Neural cell (in vitro differentiated cells): ENCODE measurements around the gene FRMPD4. TPM values are rescaled to one million over a fixed set of nuclear protein-coding genes. Genes with fewer than 3 reads are reported as not detected.

Source experiments
- H2AFZ ChIP-seq: fragments of 200-600, 300-800 bp; sonication (generic), shearing (Covaris generic); 2 replicates; pipeline ENCODE4 v1.6.0; 2014; ENCODE audit warnings: low read depth, mild to moderate bottlenecking, antibody characterized with exemption, low read length, moderate library complexity
- H3F3A ChIP-seq: fragments of 200-600 bp; shearing (Covaris generic); 2 replicates; pipeline ENCODE4 v1.6.1; 2016; ENCODE audit warnings: mild to moderate bottlenecking, moderate library complexity, mixed read lengths, antibody characterized with exemption, low read length; ENCODE audit not compliant: insufficient read depth, poor library complexity, severe bottlenecking
- H3K27ac ChIP-seq: fragments of 200-600, 300-800 bp; sonication (generic), shearing (Covaris generic); 2 replicates; pipeline ENCODE4 v1.5.1; 2014; ENCODE audit warnings: mild to moderate bottlenecking, low read length, moderate library complexity
- H3K27me3 ChIP-seq: fragments of 300-800, 200-600 bp; sonication (generic), shearing (Covaris generic); 2 replicates; pipeline ENCODE4 v1.6.0; 2014; ENCODE audit warnings: mild to moderate bottlenecking, low read depth, low read length, moderate library complexity; ENCODE audit not compliant: insufficient read depth
- H3K36me3 ChIP-seq: fragments of 300-800, 200-600 bp; sonication (generic), shearing (Covaris generic); 2 replicates; pipeline ENCODE4 v1.5.1; 2014; ENCODE audit warnings: mild to moderate bottlenecking, antibody characterized with exemption, low read length, moderate library complexity; ENCODE audit not compliant: insufficient read depth
- H3K4me2 ChIP-seq: fragments of 300-800, 200-600 bp; sonication (generic), shearing (Covaris generic); 2 replicates; pipeline ENCODE4 v1.6.0; 2014; ENCODE audit warnings: mild to moderate bottlenecking, low read length
- H3K4me3 ChIP-seq: fragments of 300-800, 200-600 bp; sonication (generic), shearing (Covaris generic); 2 replicates; pipeline ENCODE4 v1.5.1; 2014; ENCODE audit warnings: mild to moderate bottlenecking, low read length, moderate library complexity
- H3K79me2 ChIP-seq: fragments of 200-600 bp; shearing (Covaris generic); replicated peaks from 2 replicates; pipeline ENCODE4 v1.6.0; 2014; ENCODE audit warnings: mild to moderate bottlenecking, low read length, moderate library complexity; ENCODE audit not compliant: insufficient read depth
- H3K9ac ChIP-seq: fragments of 300-800, 200-600 bp; sonication (generic), shearing (Covaris generic); 2 replicates; pipeline ENCODE4 v1.6.1; 2016; ENCODE audit warnings: mild to moderate bottlenecking, low read length, mixed read lengths
- H3K9me2 ChIP-seq: fragments of 200-600 bp; shearing (Covaris generic); 2 replicates; pipeline ENCODE4 v1.6.1; 2016; ENCODE audit warnings: mild to moderate bottlenecking, low read length, mixed read lengths; ENCODE audit not compliant: insufficient read depth
- H3K9me3 ChIP-seq: fragments of 200-600, 300-800 bp; sonication (generic), shearing (Covaris generic); 2 replicates; pipeline ENCODE4 v1.6.1; 2016; ENCODE audit warnings: mild to moderate bottlenecking, mixed run types, low read length, moderate library complexity, mixed read lengths
- H4K20me1 ChIP-seq: fragments of 200-600 bp; shearing (Covaris generic); 2 replicates; pipeline ENCODE4 v1.6.1; 2016; ENCODE audit warnings: mild to moderate bottlenecking, mixed run types; ENCODE audit not compliant: insufficient read depth
- EP300 ChIP-seq: fragments of 450-650 bp; conservative IDR thresholded peaks from 2 replicates; pipeline ENCODE4 v1.6.1; 2014; ENCODE audit warnings: antibody characterized with exemption, mild to moderate bottlenecking, moderate library complexity; ENCODE audit not compliant: poor library complexity, severe bottlenecking
- EZH2 ChIP-seq: fragments of 200-600, 300-800 bp; shearing (Covaris generic), sonication (generic); IDR thresholded peaks from 2 replicates; pipeline ENCODE4 v1.6.1; 2014; ENCODE audit warnings: antibody characterized with exemption, low read length, borderline replicate concordance, mild to moderate bottlenecking; ENCODE audit not compliant: insufficient read depth, poor library complexity, severe bottlenecking
- MXI1 ChIP-seq: fragments of 450-650 bp; conservative IDR thresholded peaks from 2 replicates; pipeline ENCODE4 v1.6.1; 2014; ENCODE audit warnings: antibody characterized with exemption, mild to moderate bottlenecking; ENCODE audit not compliant: poor library complexity, severe bottlenecking
- POLR2AphosphoS5 ChIP-seq: IDR thresholded peaks from 2 replicates; pipeline ENCODE4 v1.6.1; 2012
- RAD21 ChIP-seq: fragments of 450-650 bp; conservative IDR thresholded peaks from 2 replicates; pipeline ENCODE4 v1.6.1; 2014; ENCODE audit warnings: antibody characterized with exemption, mild to moderate bottlenecking, moderate library complexity
- SMC3 ChIP-seq: fragments of 450-650 bp; conservative IDR thresholded peaks from 2 replicates; pipeline ENCODE4 v1.6.1; 2014; ENCODE audit warnings: antibody characterized with exemption, mild to moderate bottlenecking, moderate library complexity; ENCODE audit not compliant: poor library complexity
- TAF1 ChIP-seq: IDR thresholded peaks from 2 replicates; pipeline ENCODE4 v1.6.1; 2012; ENCODE audit warnings: low read depth
- polyA plus RNA-seq: library from polyadenylated mRNA; depleted of rRNA; stranded (reverse); fragments of >200 nt; gene quantifications from 2 replicates; pipeline ENCODE4 v1.2.3, GENCODE V29; 2014
- TF ChIP-seq, protein P1 (sequence below): IDR thresholded peaks from 2 replicates; pipeline ENCODE4 v1.6.1; 2012; ENCODE audit warnings: borderline replicate concordance
- TF ChIP-seq, protein P2 (sequence below): fragments of 450-650 bp; IDR thresholded peaks from 2 replicates; pipeline ENCODE4 v1.5.1; 2014; ENCODE audit warnings: antibody characterized with exemption, mild to moderate bottlenecking, moderate library complexity; ENCODE audit not compliant: poor library complexity, severe bottlenecking

FRMPD4 gene
- polyA plus RNA-seq, 1 donor from 2014 or later, result 1.2 TPM

GRCh38 chrX:12304261-12304660, 166.0 kb downstream of the FRMPD4 start:
- H3K9me2 ChIP-seq, result no peaks in the 10 kb centered on the region
- H3K27ac ChIP-seq, result no peak overlapping the region
- no peaks in the 10 kb centered on the region for H3K9me3 ChIP-seq
- no peaks in the 10 kb centered on the region for H3F3A ChIP-seq
- TF ChIP-seq, protein P1, sequence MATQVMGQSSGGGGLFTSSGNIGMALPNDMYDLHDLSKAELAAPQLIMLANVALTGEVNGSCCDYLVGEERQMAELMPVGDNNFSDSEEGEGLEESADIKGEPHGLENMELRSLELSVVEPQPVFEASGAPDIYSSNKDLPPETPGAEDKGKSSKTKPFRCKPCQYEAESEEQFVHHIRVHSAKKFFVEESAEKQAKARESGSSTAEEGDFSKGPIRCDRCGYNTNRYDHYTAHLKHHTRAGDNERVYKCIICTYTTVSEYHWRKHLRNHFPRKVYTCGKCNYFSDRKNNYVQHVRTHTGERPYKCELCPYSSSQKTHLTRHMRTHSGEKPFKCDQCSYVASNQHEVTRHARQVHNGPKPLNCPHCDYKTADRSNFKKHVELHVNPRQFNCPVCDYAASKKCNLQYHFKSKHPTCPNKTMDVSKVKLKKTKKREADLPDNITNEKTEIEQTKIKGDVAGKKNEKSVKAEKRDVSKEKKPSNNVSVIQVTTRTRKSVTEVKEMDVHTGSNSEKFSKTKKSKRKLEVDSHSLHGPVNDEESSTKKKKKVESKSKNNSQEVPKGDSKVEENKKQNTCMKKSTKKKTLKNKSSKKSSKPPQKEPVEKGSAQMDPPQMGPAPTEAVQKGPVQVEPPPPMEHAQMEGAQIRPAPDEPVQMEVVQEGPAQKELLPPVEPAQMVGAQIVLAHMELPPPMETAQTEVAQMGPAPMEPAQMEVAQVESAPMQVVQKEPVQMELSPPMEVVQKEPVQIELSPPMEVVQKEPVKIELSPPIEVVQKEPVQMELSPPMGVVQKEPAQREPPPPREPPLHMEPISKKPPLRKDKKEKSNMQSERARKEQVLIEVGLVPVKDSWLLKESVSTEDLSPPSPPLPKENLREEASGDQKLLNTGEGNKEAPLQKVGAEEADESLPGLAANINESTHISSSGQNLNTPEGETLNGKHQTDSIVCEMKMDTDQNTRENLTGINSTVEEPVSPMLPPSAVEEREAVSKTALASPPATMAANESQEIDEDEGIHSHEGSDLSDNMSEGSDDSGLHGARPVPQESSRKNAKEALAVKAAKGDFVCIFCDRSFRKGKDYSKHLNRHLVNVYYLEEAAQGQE, result no peak
- TF ChIP-seq EP300, result no peak
- no peak for TF ChIP-seq RAD21
- TF ChIP-seq POLR2AphosphoS5, result no peak
- TF ChIP-seq, protein P2, sequence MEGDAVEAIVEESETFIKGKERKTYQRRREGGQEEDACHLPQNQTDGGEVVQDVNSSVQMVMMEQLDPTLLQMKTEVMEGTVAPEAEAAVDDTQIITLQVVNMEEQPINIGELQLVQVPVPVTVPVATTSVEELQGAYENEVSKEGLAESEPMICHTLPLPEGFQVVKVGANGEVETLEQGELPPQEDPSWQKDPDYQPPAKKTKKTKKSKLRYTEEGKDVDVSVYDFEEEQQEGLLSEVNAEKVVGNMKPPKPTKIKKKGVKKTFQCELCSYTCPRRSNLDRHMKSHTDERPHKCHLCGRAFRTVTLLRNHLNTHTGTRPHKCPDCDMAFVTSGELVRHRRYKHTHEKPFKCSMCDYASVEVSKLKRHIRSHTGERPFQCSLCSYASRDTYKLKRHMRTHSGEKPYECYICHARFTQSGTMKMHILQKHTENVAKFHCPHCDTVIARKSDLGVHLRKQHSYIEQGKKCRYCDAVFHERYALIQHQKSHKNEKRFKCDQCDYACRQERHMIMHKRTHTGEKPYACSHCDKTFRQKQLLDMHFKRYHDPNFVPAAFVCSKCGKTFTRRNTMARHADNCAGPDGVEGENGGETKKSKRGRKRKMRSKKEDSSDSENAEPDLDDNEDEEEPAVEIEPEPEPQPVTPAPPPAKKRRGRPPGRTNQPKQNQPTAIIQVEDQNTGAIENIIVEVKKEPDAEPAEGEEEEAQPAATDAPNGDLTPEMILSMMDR, result no peak
- no peak for TF ChIP-seq SMC3
- no peak for TF ChIP-seq MXI1
- no peak for TF ChIP-seq TAF1
- TF ChIP-seq EZH2, result no peak
- H3K4me3 ChIP-seq, result no peak overlapping the region
- no peaks in the 10 kb centered on the region for H3K79me2 ChIP-seq
- no peaks in the 10 kb centered on the region for H3K36me3 ChIP-seq
- H3K4me2 ChIP-seq, result no peak overlapping the region
- no peaks in the 10 kb centered on the region for H3K27me3 ChIP-seq
- H4K20me1 ChIP-seq, result no peaks in the 10 kb centered on the region
- no peak overlapping the region for H3K9ac ChIP-seq
- no peak overlapping the region for H2AFZ ChIP-seq

DNA sequence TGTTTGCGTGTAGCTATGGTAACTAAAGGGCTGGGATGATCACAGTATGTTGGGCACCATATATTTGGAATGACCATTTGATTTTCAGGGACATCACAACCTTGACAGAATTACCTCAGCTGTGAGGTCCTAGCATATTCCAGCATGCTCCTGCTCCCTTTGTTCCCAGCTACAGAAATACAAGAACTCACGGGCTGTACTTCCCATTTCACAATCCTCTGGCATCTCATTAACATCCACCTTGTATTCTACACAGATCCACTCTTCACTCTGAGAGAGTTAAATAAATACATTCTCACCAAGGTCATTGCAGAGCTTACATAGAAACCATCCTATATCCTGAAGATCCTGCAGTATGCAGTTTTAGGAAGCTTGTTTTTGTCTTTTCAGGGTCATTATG, 169.7 kb downstream of the FRMPD4 start:
- Histone ChIP-seq H3K79me2 (no peaks in the 10 kb centered on the region), H3K4me3 (no peak overlapping the region), H3K27ac (no peak overlapping the region), H2AFZ (no peak overlapping the region), H3K27me3 (no peaks in the 10 kb centered on the region), H3F3A (no peaks in the 10 kb centered on the region), H4K20me1 (no peaks in the 10 kb centered on the region), H3K9me3 (no peaks in the 10 kb centered on the region), H3K4me2 (no peak overlapping the region), H3K9ac (no peak overlapping the region), H3K9me2 (no peaks in the 10 kb centered on the region), H3K36me3 (no peaks in the 10 kb centered on the region)
- TF ChIP-seq, protein P1, result no peak
- TF ChIP-seq, protein P2, result no peak
- TF ChIP-seq POLR2AphosphoS5 (no peak), EP300 (no peak), SMC3 (no peak), TAF1 (no peak), EZH2 (no peak), RAD21 (no peak), MXI1 (no peak)
